Erythroblast (primary cell): Measurements from ENCODE around the gene SIRT7.

ENCODE experiments used
- GATA1 ChIP-seq: IDR thresholded peaks from 2 replicates; pipeline ENCODE4 v1.6.1; 2011; ENCODE audit warnings: low read depth, mild to moderate bottlenecking, control low read depth, low read length, moderate library complexity
- POLR2A ChIP-seq: IDR thresholded peaks from 2 replicates; pipeline ENCODE4 v1.6.1; 2011; ENCODE audit warnings: mild to moderate bottlenecking, low read length

DNA sequence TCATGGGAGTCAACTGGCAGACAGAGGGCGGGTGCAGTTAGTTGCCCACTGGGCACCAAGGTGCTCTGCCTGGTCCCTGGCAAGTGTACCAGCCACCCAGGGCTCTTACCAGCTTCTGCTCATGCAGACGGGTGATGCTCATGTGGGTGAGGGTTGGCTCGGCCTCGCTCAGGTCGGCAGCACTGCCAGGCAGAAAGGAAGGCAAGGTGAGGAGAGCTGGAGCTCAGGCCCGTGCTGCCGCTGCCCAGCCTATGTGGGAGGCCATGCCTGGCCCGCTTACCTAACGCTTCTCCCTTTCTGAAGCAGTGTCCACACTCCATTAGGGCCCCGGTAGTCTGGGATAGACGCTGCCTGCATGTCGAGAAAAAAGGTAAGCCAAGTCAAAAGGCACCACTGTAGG lies 2.6 kb downstream of the SIRT7 start:
- TF ChIP-seq POLR2A (no peak), GATA1 (no peak)
